Endothelial cell of umbilical vein (primary cell): ENCODE measurements around the gene SORCS2. TPM values are rescaled to one million over a fixed set of nuclear protein-coding genes. Genes with fewer than 3 reads are reported as not detected.

Experiments used
- BruUV-seq: library from RNA; stranded (reverse); fragments of 400-500 nt; replicated peaks from 2 replicates; lab custom pipeline; 2021; lab: Mats Ljungman, UMichigan
- CTCF ChIA-PET: fragments of 300-600, 350-600 bp; sonication (Branson Sonifier 250); formaldehyde crosslinking; loops from one replicate; lab custom pipeline; 2021; ENCODE audit warnings: antibody characterized with exemption, inconsistent platforms; lab: Charles Lee
- POLR2A ChIA-PET: fragments of 300-600, 350-600 bp; sonication (Branson Sonifier 250); formaldehyde crosslinking; loops from one replicate; lab custom pipeline; 2021; ENCODE audit warnings: antibody characterized with exemption, inconsistent platforms; lab: Charles Lee
- DNase-seq: peaks from one replicate; pipeline ENCODE4 v3.0.0-alpha.2; 2011; ENCODE audit warnings: low read depth, low spot score
- FAIRE-seq: peaks from 2 replicates; lab custom pipeline; 2011; peaks lifted over from hg19 to GRCh38; lab: Jason Lieb, UNC
- H2AFZ ChIP-seq: 2 replicates; pipeline ENCODE4 v1.6.0; 2012; ENCODE audit warnings: low read depth, low read length, control low read depth, inconsistent platforms
- H3K27ac ChIP-seq: 2 replicates; pipeline ENCODE4 v1.5.1; 2011; ENCODE audit warnings: low read depth, mild to moderate bottlenecking, control low read depth, low read length, moderate library complexity; ENCODE audit not compliant: insufficient read depth
- H3K27me3 ChIP-seq, 2 experiments: 2 replicates each; pipeline versions ENCODE4 v1.6.0 to v1.6.1; 2011; ENCODE audit warnings: low read length in 2 of 2, mixed read lengths in 1 of 2; ENCODE audit not compliant: control insufficient read depth in 2 of 2, insufficient read depth in 2 of 2
- H3K36me3 ChIP-seq, 2 experiments: 2 replicates in 1 of 2; 3 replicates in 1 of 2; pipeline ENCODE4 v1.5.1; 2011; ENCODE audit warnings: low read length in 2 of 2, mild to moderate bottlenecking in 1 of 2, moderate library complexity in 1 of 2; ENCODE audit not compliant: control insufficient read depth in 2 of 2, insufficient read depth in 2 of 2; ENCODE audit errors: extremely low read depth in 1 of 2
- H3K4me1 ChIP-seq: 3 replicates; pipeline ENCODE4 v1.5.1; 2011; ENCODE audit warnings: mild to moderate bottlenecking, low read length; ENCODE audit not compliant: control insufficient read depth, insufficient read depth; ENCODE audit errors: extremely low read depth
- H3K4me2 ChIP-seq: 2 replicates; pipeline ENCODE4 v1.6.1; 2011; ENCODE audit warnings: low read length, control low read depth, mixed read lengths; ENCODE audit not compliant: insufficient read depth
- H3K4me3 ChIP-seq, 3 experiments: fragments of 200-600 bp in 1 of 3; sonication (generic), shearing (Covaris generic) in 1 of 3; replicated peaks in 1 of 3; 2 replicates each; pipeline ENCODE4 v1.5.1; 2011 to 2016; ENCODE audit warnings: control low read depth in 3 of 3, low read length in 3 of 3, mild to moderate bottlenecking in 2 of 3, inconsistent platforms in 1 of 3, low read depth in 1 of 3, moderate library complexity in 1 of 3; ENCODE audit not compliant: insufficient read depth in 1 of 3
- H3K79me2 ChIP-seq: 2 replicates; pipeline ENCODE4 v1.6.0; 2012; ENCODE audit warnings: low read length, inconsistent platforms; ENCODE audit not compliant: control insufficient read depth, insufficient read depth
- H3K9ac ChIP-seq: replicated peaks from 2 replicates; pipeline ENCODE3; 2011; ENCODE audit warnings: low read length, control low read depth; ENCODE audit not compliant: insufficient read depth; ENCODE audit errors: extremely low read depth
- H3K9me1 ChIP-seq: replicated peaks from 3 replicates; pipeline ENCODE4 v1.6.0; 2011; ENCODE audit warnings: mild to moderate bottlenecking, low read length; ENCODE audit not compliant: control insufficient read depth, insufficient read depth; ENCODE audit errors: extremely low read depth
- H3K9me3 ChIP-seq: replicated peaks from 2 replicates; pipeline ENCODE4 v1.5.1; 2012; ENCODE audit warnings: low read length, inconsistent platforms; ENCODE audit not compliant: control insufficient read depth, insufficient read depth
- H4K20me1 ChIP-seq: replicated peaks from 2 replicates; pipeline ENCODE3; 2011; ENCODE audit warnings: mild to moderate bottlenecking, low read length; ENCODE audit not compliant: control insufficient read depth, insufficient read depth; ENCODE audit errors: extremely low read depth
- CTCF ChIP-seq, 2 donors: IDR thresholded peaks; 1 replicate in 1 of 2; 2 replicates in 1 of 2; pipeline ENCODE4 v1.5.1; 2011; ENCODE audit warnings: low read length in 2 of 2, mild to moderate bottlenecking in 2 of 2, moderate library complexity in 2 of 2, control low read depth in 1 of 2, inconsistent platforms in 1 of 2, low read depth in 1 of 2; ENCODE audit not compliant: insufficient read depth in 1 of 2; ENCODE audit errors: extremely low read depth in 1 of 2
- EZH2 ChIP-seq: IDR thresholded peaks from 2 replicates; pipeline ENCODE4 v1.6.1; 2012; ENCODE audit warnings: borderline replicate concordance, low read depth, mild to moderate bottlenecking, moderate library complexity, low read length, inconsistent platforms; ENCODE audit not compliant: severe bottlenecking
- FOS ChIP-seq: IDR thresholded peaks from 2 replicates; pipeline ENCODE4 v1.6.1; 2011; ENCODE audit warnings: mild to moderate bottlenecking, low read length, moderate library complexity, borderline replicate concordance; ENCODE audit not compliant: insufficient read depth
- GATA2 ChIP-seq: IDR thresholded peaks from 2 replicates; pipeline ENCODE4 v1.7.0; 2011; ENCODE audit warnings: low read depth, mild to moderate bottlenecking, moderate library complexity, mixed read lengths, low read length; ENCODE audit not compliant: insufficient read length, insufficient read depth
- JUN ChIP-seq: IDR thresholded peaks from 2 replicates; pipeline ENCODE4 v1.6.1; 2011; ENCODE audit warnings: borderline replicate concordance, low read depth; ENCODE audit not compliant: insufficient read length, insufficient read depth
- MAX ChIP-seq: IDR thresholded peaks from 2 replicates; pipeline ENCODE4 v1.6.1; 2011; ENCODE audit not compliant: insufficient read depth, insufficient read length
- MYC ChIP-seq: IDR thresholded peaks from one replicate; pipeline ENCODE4 v1.6.1; 2011; ENCODE audit warnings: mild to moderate bottlenecking, low read depth, low read length
- POLR2A ChIP-seq: IDR thresholded peaks from 2 replicates; pipeline ENCODE4 v1.6.1; 2012; ENCODE audit warnings: low read depth, mild to moderate bottlenecking, control low read depth, low read length
- POLR2AphosphoS5 ChIP-seq: IDR thresholded peaks from 2 replicates; pipeline ENCODE4 v1.6.1; 2012; ENCODE audit warnings: low read depth, mild to moderate bottlenecking, control low read depth, low read length, moderate library complexity; ENCODE audit not compliant: insufficient read depth
- dilution Hi-C: fragments of 300-500 bp; cut with MboI; formaldehyde crosslinking; loops from one replicate; pipeline ENCODE4 v1.15.0; 2019; ENCODE audit warnings: low sequenced_read_pairs; ENCODE audit not compliant: extremely low pct_ligation_motif_present
- intact Hi-C: fragments of 100-400 bp; cut with micrococcal nuclease; formaldehyde crosslinking; loops from one replicate; pipeline ENCODE4 v1.10.0; 2022
- polyA plus RNA-seq, 4 experiments: library from polyadenylated mRNA; depleted of rRNA in 3 of 4; stranded (reverse) in 3 of 4; unstranded in 1 of 4; fragments of >200 nt; gene quantifications; 2 replicates each; pipeline versions ENCODE4 v1.2.1 to v1.2.3, GENCODE V29; 2011 to 2012; ENCODE audit warnings: missing spikeins in 1 of 4
- total RNA-seq: library from RNA; stranded (reverse); gene quantifications from 2 replicates; pipeline ENCODE4 v1.2.3, GENCODE V29; 2021

Gene SORCS2
- total and polyA plus RNA-seq, 2 donors (not counting 3 experiments of a cell fraction or from before 2014, with no cell fraction given), result not detected

GRCh38 chr4:7315286-7315685, 122.9 kb downstream of the SORCS2 start:
- intact Hi-C loops, result no loop called here
- dilution Hi-C loops, result no loop called here

More at GRCh38 chr4:7315286-7315685, 122.9 kb downstream of the SORCS2 start:
- no peak overlapping the region for H2AFZ ChIP-seq
- TF ChIP-seq EZH2 (no peak), MAX (no peak), POLR2AphosphoS5 (no peak), CTCF (IDR thresholded peaks at IDR 0.05; ENCODE audit: extremely low read depth in 1 of 2, insufficient read depth in 1 of 2, low read depth in 1 of 2, low read length in 2 of 2) (no peak), MYC (no peak), GATA2 (no peak), JUN (no peak), FOS (no peak), POLR2A (no peak)
- no peak overlapping the region for H3K27ac ChIP-seq
- POLR2A ChIA-PET, result no interaction called here
- no peak overlapping the region for H3K4me3 ChIP-seq
- no peaks in the 10 kb centered on the region for H3K4me1 ChIP-seq
- H3K36me3 ChIP-seq, result no peaks in the 10 kb centered on the region
- no peaks in the 10 kb centered on the region for H3K9me3 ChIP-seq
- CTCF ChIA-PET, result no interaction called here
- FAIRE-seq, result no peak
- no peaks in the 10 kb centered on the region for H3K9me1 ChIP-seq
- H4K20me1 ChIP-seq, result no peaks in the 10 kb centered on the region
- no peaks in the 10 kb centered on the region for H3K27me3 ChIP-seq
- H3K9ac ChIP-seq, result no peak overlapping the region
- DNase-seq, result no peak
- no peaks in the 10 kb centered on the region for H3K79me2 ChIP-seq
- no TSS peak for BruUV-seq
- H3K4me2 ChIP-seq, result no peak overlapping the region
